Measurements from ENCODE around the gene TSPY10.
"Not testable (repeated sequence)": the region's sequence is repeated elsewhere in the genome, so short reads cannot be mapped to it uniquely, and the experiment has no call there.

The TSPY10 gene, protein sequence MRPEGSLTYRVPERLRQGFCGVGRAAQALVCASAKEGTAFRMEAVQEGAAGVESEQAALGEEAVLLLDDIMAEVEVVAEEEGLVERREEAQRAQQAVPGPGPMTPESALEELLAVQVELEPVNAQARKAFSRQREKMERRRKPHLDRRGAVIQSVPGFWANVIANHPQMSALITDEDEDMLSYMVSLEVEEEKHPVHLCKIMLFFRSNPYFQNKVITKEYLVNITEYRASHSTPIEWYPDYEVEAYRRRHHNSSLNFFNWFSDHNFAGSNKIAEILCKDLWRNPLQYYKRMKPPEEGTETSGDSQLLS
- total RNA-seq = 0 reads per million in 9 experiments

DNA sequence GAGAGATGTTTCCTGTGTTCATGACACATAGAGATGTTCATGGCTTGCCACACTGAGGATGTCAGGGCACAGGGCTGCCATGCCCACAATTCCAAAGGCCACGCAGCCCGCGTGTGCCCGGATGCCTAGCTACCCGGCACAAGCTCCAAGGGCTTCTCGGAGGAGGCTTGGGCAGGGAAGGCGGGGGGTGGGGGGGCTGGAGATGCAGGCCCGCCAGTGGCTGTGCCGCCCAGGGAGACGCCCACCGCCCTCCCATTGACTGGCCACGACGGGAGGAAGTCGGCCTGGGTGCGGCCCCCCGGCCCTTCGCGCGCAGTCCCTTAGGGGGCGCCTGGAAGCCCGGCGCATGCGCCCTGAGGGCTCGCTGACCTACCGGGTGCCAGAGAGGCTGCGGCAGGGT is at the start of gene TSPY10:
Gene TSPY10, plus strand, starts transcription at position 301 of the 400 bp plus-strand sequence. Its CDS starts 46 bp downstream, at position 347.
- not testable (repeated sequence) for H3K4me1 Mint-ChIP-seq (ENCODE audit: low read depth in 2 of 2); H3K27ac Mint-ChIP-seq; H3K4me3 Mint-ChIP-seq; H3K9me3 Mint-ChIP-seq; H3K27me3 Mint-ChIP-seq; ATAC-seq (replicated peaks); DNase-seq; H3K36me3 Mint-ChIP-seq (ENCODE audit: insufficient read depth)

DNA sequence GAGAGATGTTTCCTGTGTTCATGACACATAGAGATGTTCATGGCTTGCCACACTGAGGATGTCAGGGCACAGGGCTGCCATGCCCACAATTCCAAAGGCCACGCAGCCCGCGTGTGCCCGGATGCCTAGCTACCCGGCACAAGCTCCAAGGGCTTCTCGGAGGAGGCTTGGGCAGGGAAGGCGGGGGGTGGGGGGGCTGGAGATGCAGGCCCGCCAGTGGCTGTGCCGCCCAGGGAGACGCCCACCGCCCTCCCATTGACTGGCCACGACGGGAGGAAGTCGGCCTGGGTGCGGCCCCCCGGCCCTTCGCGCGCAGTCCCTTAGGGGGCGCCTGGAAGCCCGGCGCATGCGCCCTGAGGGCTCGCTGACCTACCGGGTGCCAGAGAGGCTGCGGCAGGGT is 40.7 kb upstream of the TSPY10 start, which contains the start of gene TSPY9:
Gene TSPY9, plus strand, starts transcription at position 301 of the 400 bp plus-strand sequence. Its CDS starts 46 bp downstream, at position 347.
- DNase-seq; ATAC-seq (replicated peaks); H3K36me3 Mint-ChIP-seq (ENCODE audit: insufficient read depth); H3K4me3 Mint-ChIP-seq; H3K27ac Mint-ChIP-seq; H3K4me1 Mint-ChIP-seq (ENCODE audit: low read depth in 2 of 2); H3K9me3 Mint-ChIP-seq; H3K27me3 Mint-ChIP-seq: not testable (repeated sequence)

- not testable (repeated sequence) for H3K9me3 Mint-ChIP-seq; H3K4me3 Mint-ChIP-seq; H3K27ac Mint-ChIP-seq; DNase-seq; H3K27me3 Mint-ChIP-seq; ATAC-seq (replicated peaks); H3K36me3 Mint-ChIP-seq (ENCODE audit: insufficient read depth); H3K4me1 Mint-ChIP-seq (ENCODE audit: low read depth in 2 of 2)
Measured at GRCh38 chrY:9504396-9504795, 23.3 kb upstream of the TSPY10 start.

GRCh38 chrY:9516287-9516686 is 11.4 kb upstream of the TSPY10 start:
- not testable (repeated sequence) for H3K9me3 Mint-ChIP-seq; H3K4me1 Mint-ChIP-seq (ENCODE audit: low read depth in 2 of 2); H3K4me3 Mint-ChIP-seq; H3K27me3 Mint-ChIP-seq; DNase-seq; H3K27ac Mint-ChIP-seq; H3K36me3 Mint-ChIP-seq (ENCODE audit: insufficient read depth); ATAC-seq (replicated peaks)

All from effector memory CD8-positive, alpha-beta T cell (primary cell).